GM18951 (cell line): ENCODE data around the gene ARSA.
"Not testable (repeated sequence)": the region's sequence is repeated elsewhere in the genome, so short reads cannot be mapped to it uniquely, and the experiment has no call there.

Experiments used
- POLR2A ChIP-seq: IDR thresholded peaks from 4 replicates; pipeline ENCODE4 v1.6.1; 2011; ENCODE audit warnings: mild to moderate bottlenecking; ENCODE audit not compliant: insufficient read length, insufficient read depth; ENCODE audit errors: extremely low read depth
- in situ Hi-C: fragments of 300-500 bp; cut with MboI; formaldehyde crosslinking; loops from one replicate; pipeline ENCODE4 v1.12.0; 2022; ENCODE audit warnings: low sequenced_read_pairs, mixed read lengths, inconsistent platforms; ENCODE audit not compliant: unreplicated experiment

ARSA gene

DNA sequence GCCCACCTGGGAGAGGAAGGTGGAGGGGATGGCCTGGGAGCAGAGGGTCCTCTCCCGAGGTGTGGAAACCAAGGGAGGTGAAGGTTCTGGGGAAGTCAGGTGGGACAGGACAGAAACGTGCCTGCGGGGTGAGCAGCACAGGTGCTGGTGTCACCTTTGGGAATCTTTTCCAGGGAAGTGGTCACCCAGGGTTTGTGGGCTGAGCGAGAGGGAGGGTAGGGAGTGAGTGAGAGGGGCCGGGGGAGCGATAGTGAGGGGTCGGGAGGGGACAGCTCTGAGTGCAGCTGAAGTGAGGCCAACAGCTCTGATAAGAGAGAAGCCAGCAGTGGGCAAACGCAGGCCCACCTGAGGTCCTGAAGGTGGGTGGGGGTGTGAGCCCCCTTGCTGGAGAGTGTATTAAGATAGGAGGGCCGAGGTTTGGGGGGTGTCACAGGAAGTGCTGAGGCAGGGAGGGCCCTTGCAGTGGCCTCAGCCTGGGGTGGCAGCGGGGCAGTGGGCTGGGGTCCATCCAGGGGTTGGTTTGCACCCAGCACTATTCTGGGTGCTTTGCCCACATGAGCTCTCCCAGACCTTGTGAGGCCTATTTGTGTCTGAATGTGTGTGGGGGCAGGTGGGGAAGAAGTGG is 43.1 kb upstream of the ARSA start:
- TF ChIP-seq POLR2A = no peak
- in situ Hi-C loops = no loop called here

DNA sequence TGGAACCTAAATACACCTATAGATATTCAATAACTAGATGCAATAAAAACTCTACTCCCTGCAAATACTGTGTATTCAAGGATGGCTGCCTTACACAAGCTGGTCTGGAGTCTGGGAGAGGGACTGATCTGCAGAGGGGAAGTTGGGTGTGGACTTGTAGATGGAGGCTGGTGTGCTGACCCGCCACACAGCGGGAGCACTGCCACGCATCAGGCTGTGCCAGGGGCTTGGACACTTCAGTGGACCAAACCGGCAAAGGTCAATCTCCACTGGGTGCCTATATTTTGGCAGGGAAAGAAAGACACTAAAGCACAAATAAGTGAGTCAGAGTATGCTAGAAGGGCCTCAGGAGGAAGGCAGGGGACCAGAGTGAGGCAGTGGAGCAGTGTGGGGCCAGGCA is 42.6 kb upstream of the ARSA start:
- no peak for TF ChIP-seq POLR2A

GRCh38 chr22:50665738-50666137 is 37.8 kb upstream of the ARSA start:
- no peak for TF ChIP-seq POLR2A
- in situ Hi-C loops = no loop called here

More for the DNA sequence above, 42.6 kb upstream of the ARSA start:
- in situ Hi-C loops = no loop called here

- in situ Hi-C loops = no loop called here
- TF ChIP-seq POLR2A = no peak
Measured at GRCh38 chr22:50665212-50665611, 37.3 kb upstream of the ARSA start.

GRCh38 chr22:50660306-50660705 is 32.4 kb upstream of the ARSA start:
- no peak for TF ChIP-seq POLR2A
- in situ Hi-C loops = no loop called here

DNA sequence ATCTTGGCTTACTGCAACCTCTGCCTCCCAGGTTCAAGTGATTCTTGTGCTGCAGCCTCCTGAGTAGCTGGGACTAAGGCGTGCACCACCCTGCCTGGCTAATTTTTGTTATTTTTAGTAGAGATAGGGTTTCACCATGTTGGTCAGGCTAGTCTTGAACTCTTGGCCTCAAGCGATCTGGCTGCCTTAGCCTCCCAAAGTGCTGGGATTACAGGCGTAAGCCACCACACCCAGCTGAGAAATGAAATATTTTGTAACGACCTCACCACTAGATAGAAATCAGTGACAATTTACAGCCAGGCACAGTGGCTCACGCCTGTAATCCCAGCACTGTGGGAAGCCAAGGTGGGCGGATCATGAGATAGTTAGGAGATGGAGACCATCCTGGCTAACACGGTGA is 31.8 kb upstream of the ARSA start:
- in situ Hi-C loops = not testable (repeated sequence)

DNA sequence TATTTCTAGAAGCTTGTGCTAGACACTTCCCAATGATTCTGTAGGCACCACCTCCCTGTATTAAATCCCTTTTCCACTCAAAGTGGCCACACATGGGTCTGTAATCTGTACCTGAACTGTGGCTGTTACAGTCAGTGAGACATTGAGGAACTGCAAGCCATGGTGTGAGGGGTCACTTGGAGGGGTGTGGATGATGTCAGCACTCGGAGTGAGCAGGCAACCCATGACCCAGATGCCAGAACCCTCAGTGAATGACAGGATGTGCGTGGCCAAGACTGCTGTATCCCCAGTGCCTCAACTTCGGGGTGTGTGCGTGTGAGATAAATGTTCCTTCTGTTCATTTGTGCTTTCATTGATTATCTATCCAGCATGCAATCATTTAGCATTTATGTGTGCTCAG is 30.0 kb upstream of the ARSA start:
- no peak for TF ChIP-seq POLR2A
- in situ Hi-C loops = no loop called here

DNA sequence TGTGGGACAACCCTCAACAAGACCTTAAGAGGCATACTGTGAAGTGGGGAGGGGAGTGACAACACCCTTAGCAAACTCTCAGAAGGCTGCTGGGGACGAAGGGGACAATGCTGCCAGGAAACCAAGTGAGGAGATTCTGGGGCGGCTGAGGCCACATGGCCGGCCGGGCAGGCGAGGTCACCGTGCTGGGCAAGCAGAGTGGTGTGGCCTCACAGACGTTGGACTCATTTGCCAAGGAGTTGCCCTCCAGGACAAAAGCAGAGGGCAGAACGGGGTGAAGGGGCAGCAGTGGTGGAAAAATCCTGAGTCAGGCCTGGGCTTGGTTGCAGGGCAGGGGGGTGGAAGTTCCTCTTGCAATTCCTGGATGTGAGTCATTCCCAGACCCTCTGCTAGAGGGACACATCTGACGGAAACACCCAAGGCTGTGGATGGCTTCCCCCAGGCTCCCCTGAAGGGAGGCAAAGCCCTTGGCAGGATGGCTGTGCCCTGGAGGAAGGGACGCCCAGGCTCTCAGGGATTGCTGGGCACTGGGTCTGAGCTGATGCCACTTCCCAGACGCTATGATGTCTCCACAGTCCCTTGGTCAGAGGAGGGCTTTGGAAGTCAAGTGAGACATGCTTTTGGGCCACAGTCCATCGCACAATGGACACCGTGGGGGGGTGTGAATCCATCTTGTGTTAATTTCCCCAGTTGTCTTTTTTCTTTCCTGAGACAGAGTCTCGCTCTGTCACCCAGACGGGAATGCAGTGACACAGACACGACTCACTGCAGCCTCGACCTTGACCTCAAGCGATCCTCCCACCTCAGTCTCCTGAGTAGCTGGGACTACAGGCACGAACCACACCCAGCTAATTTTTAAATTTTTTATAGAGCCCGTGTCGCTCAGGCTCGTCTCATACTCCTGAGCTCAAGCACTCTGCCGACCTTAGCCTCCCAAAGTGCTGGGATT is 28.4 kb upstream of the ARSA start:
- in situ Hi-C loops = no loop called here
- TF ChIP-seq POLR2A = no peak

DNA sequence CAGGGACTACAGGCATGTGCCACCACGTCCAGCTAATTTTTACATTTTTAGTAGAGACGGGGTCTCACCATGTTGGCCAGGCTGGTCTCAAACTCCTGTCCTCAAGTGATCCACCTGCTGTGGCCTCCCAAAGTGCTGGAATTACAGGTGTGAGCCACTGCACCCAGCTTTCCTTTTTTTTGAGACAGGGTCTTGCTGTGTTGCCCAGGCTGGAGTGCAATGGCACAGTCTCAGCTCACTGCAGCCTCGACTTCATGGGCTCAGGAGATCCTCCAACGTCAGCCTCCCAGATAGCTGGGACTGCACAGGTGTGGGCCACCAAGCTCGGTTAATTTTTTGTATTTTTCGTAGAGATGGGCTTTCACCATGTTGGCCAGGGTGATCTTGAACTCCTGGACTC is 26.7 kb upstream of the ARSA start:
- in situ Hi-C loops = not testable (repeated sequence)

DNA sequence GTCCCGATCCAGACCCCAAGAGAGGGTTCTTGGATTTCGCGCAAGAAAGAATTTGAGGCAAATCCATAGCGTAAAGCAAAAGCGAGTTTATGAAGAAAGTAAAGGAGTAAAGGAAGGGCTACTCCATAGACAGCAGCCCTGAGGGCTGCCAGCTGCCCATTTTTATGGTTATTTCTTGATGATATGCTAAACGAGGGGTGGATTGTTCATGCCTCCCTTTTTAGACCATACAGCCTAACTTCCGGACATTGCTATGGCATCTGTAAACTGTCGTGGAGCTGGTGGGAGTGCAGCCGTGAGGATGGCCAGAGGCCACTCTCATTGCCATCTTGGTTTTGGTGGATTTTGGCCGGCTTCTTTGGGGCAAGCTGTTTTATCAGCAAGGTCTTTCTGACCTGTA is 25.3 kb upstream of the ARSA start:
- in situ Hi-C loops = no loop called here
- TF ChIP-seq POLR2A = no peak

GRCh38 chr22:50643821-50644101 is 15.8 kb upstream of the ARSA start:
- in situ Hi-C loops = not testable (repeated sequence)

DNA sequence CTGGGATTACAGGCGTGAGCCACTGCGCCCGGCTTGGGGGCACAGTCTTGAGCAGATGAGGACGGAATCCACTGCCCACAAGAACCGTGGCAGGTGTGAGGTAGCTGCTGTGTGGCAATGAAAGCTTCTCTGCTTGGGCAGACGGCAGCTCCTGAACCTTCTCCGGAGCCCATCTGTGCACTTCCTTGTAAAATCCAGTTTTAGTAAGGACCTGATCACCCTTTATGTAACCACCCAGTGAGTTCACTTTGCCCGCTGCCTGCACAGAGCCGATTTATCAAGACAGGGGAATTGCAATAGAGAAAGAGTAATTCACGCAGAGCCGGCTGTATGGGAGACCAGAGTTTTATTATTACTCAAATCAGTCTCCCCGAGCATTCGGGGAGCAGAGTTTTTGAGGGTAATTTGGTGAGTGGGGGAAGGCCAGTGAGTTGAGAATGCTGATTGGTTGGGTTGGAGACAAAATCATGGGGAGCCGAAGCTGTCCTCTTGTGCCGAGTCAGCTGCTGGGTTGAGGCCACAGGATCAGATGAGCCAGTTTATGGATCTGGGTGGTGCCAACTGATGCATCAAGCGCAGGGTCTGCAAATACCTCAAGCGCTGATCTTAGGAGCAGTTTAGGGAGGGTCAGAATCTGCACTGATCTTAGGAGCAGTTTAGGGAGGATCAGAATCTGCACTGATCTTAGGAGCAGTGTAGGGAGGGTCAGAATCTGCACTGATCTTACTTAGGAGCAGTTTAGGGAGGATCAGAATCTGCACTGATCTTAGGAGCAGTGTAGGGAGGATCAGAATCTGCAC is 15.3 kb upstream of the ARSA start:
- in situ Hi-C loops = not testable (repeated sequence)

- in situ Hi-C loops = no loop called here
Measured at GRCh38 chr22:50641696-50642607, 14.0 kb upstream of the ARSA start.

More at GRCh38 chr22:50641696-50642607, 14.0 kb upstream of the ARSA start:
- TF ChIP-seq POLR2A = no peak
